Lower leg skin (tissue), 4 donors: ENCODE results near the gene FETUB. TPM values are rescaled to one million over a fixed set of nuclear protein-coding genes. Genes with fewer than 3 reads are reported as not detected.

Experiments used
- DNase-seq, 2 donors: peaks; one replicate each; pipeline ENCODE4 v3.0.0-alpha.2; 2019; ENCODE audit warnings: low spot score in 2 of 2
- H3K4me3 ChIP-seq: fragments of 200-600 bp; sonication (generic); 2 replicates; pipeline ENCODE4 v1.5.1; 2017; ENCODE audit warnings: mild to moderate bottlenecking, low read depth; ENCODE audit not compliant: poor library complexity, severe bottlenecking
- POLR2A ChIP-seq, 2 donors: fragments of 450-650 bp; IDR thresholded peaks; one replicate each; pipeline ENCODE4 v1.6.1; 2016 to 2017; ENCODE audit warnings: antibody characterized with exemption in 2 of 2, mild to moderate bottlenecking in 1 of 2, moderate library complexity in 1 of 2
- WGBS, 2 donors: methylation state at CpG; one replicate each; pipeline ENCODE4 v1.1.5; 2018; 5-methylcytosine and 5-hydroxymethylcytosine counted together
- intact Hi-C: fragments of 100-400 bp; cut with DNase I; formaldehyde crosslinking; loops from one replicate; pipeline ENCODE4 v1.15.0; 2023; ENCODE audit warnings: low total_unique reads
- total RNA-seq, 4 donors: library from RNA; depleted of rRNA; stranded (reverse); fragments of >200 nt; gene quantifications; one replicate each; pipeline ENCODE4 v1.1.0, GENCODE V29; 2016
- TF ChIP-seq, protein P1 (sequence below), 3 donors: fragments of 450-650 bp; IDR thresholded peaks; one replicate each; pipeline ENCODE4 v1.5.1; 2016; ENCODE audit warnings: antibody characterized with exemption in 3 of 3, mild to moderate bottlenecking in 3 of 3, moderate library complexity in 2 of 3

FETUB gene
- total RNA-seq, 4 donors from 2014 or later: 4.0 to 13.5 (median 9.3) TPM

- no peak overlapping the region for H3K4me3 ChIP-seq
- 69 to 70% methylated on average over 3 of the region's 3 CpGs for WGBS, 2 donors
- no peak for TF ChIP-seq POLR2A (IDR thresholded peaks at IDR 0.05)
- TF ChIP-seq, protein P1, sequence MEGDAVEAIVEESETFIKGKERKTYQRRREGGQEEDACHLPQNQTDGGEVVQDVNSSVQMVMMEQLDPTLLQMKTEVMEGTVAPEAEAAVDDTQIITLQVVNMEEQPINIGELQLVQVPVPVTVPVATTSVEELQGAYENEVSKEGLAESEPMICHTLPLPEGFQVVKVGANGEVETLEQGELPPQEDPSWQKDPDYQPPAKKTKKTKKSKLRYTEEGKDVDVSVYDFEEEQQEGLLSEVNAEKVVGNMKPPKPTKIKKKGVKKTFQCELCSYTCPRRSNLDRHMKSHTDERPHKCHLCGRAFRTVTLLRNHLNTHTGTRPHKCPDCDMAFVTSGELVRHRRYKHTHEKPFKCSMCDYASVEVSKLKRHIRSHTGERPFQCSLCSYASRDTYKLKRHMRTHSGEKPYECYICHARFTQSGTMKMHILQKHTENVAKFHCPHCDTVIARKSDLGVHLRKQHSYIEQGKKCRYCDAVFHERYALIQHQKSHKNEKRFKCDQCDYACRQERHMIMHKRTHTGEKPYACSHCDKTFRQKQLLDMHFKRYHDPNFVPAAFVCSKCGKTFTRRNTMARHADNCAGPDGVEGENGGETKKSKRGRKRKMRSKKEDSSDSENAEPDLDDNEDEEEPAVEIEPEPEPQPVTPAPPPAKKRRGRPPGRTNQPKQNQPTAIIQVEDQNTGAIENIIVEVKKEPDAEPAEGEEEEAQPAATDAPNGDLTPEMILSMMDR (IDR thresholded peaks at IDR 0.05): no peak
- no peak for DNase-seq
- intact Hi-C loops: no loop called here
Measured at GRCh38 chr3:186651678-186652215, 11.5 kb downstream of the FETUB start.

GRCh38 chr3:186653080-186653707, 13.0 kb downstream of the FETUB start:
- 64 to 78% methylated on average over 7 of the region's 7 CpGs for WGBS, 2 donors
- intact Hi-C loops: no loop called here
- no peak overlapping the region for H3K4me3 ChIP-seq
- no peak for DNase-seq
- TF ChIP-seq, protein P1 (IDR thresholded peaks at IDR 0.05): no peak
- no peak for TF ChIP-seq POLR2A (IDR thresholded peaks at IDR 0.05)

DNA sequence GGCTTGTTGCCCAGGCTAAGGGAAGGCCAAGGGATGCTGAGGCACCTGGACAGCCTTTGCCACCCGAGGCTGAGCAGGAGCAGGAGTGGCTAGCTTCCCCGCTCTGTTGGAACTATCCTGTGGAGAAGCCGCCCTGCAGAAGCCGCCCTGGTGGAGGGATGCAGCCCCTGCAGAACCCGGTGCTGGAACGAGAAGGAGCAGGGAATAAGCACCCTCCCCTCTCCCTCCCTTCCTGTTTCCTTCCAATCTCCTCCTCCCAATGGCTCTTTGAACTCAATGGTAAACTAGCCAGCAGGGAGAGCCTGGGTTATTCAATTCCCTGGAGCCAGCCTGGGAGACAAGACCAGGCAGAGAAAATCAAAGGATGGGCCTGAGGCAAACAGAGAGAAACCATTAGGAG, 13.8 kb downstream of the FETUB start:
- no peak for DNase-seq
- no peak overlapping the region for H3K4me3 ChIP-seq
- WGBS, 2 donors: 47 to 50% methylated on average over 6 of the region's 6 CpGs
- no peak for TF ChIP-seq POLR2A (IDR thresholded peaks at IDR 0.05)
- TF ChIP-seq, protein P1 (IDR thresholded peaks at IDR 0.05): no peak
- intact Hi-C loops: no loop called here

GRCh38 chr3:186663361-186664118, 23.3 kb downstream of the FETUB start:
- 32 to 45% methylated on average over 7 of the region's 7 CpGs for WGBS, 2 donors

GRCh38 chr3:186664119-186664495, 23.9 kb downstream of the FETUB start:
- no peak for DNase-seq
- intact Hi-C loops: no loop called here
- H3K4me3 ChIP-seq: no peak overlapping the region
- TF ChIP-seq, protein P1 (IDR thresholded peaks at IDR 0.05): no peak
- no peak for TF ChIP-seq POLR2A (IDR thresholded peaks at IDR 0.05)

More at GRCh38 chr3:186663361-186664118, 23.3 kb downstream of the FETUB start:
- no peak overlapping the region for H3K4me3 ChIP-seq
- intact Hi-C loops: no loop called here
- DNase-seq: no peak
- TF ChIP-seq POLR2A (IDR thresholded peaks at IDR 0.05): no peak
- TF ChIP-seq, protein P1 (IDR thresholded peaks at IDR 0.05): no peak
